Neural progenitor cell (in vitro differentiated cells): ENCODE measurements around the gene PPP1R9A.

Experiments used
- EZH2 ChIP-seq: fragments of 200-600 bp; sonication (generic); IDR thresholded peaks from 2 replicates; pipeline ENCODE4 v1.6.1; 2017; ENCODE audit warnings: antibody characterized with exemption, mild to moderate bottlenecking, moderate library complexity
- EZH2phosphoT487 ChIP-seq: fragments of 200-600 bp; sonication (generic); IDR thresholded peaks from 2 replicates; pipeline ENCODE4 v1.6.1; 2017; ENCODE audit warnings: antibody characterized with exemption
- TF ChIP-seq, protein P1 (sequence below): fragments of 200-600 bp; sonication (generic); IDR thresholded peaks from 2 replicates; pipeline ENCODE4 v1.5.1; 2017; ENCODE audit warnings: antibody characterized with exemption, mild to moderate bottlenecking

GRCh38 chr7:95104739-95105138 is 197.3 kb downstream of the PPP1R9A start:
- TF ChIP-seq EZH2 (no peak), EZH2phosphoT487 (no peak)
- TF ChIP-seq, protein P1, sequence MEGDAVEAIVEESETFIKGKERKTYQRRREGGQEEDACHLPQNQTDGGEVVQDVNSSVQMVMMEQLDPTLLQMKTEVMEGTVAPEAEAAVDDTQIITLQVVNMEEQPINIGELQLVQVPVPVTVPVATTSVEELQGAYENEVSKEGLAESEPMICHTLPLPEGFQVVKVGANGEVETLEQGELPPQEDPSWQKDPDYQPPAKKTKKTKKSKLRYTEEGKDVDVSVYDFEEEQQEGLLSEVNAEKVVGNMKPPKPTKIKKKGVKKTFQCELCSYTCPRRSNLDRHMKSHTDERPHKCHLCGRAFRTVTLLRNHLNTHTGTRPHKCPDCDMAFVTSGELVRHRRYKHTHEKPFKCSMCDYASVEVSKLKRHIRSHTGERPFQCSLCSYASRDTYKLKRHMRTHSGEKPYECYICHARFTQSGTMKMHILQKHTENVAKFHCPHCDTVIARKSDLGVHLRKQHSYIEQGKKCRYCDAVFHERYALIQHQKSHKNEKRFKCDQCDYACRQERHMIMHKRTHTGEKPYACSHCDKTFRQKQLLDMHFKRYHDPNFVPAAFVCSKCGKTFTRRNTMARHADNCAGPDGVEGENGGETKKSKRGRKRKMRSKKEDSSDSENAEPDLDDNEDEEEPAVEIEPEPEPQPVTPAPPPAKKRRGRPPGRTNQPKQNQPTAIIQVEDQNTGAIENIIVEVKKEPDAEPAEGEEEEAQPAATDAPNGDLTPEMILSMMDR: no peak
